OCI-LY7 (cell line): Measurements from ENCODE around the gene STK11IP.

Source experiments
- EZH2phosphoT487 ChIP-seq: fragments of 200-600 bp; sonication (generic); IDR thresholded peaks from 2 replicates; pipeline ENCODE4 v1.6.1; 2018; ENCODE audit warnings: low read depth, borderline replicate concordance, mild to moderate bottlenecking, mixed run types, antibody characterized with exemption, low read length, moderate library complexity, mixed read lengths
- TF ChIP-seq, protein P1 (sequence below): fragments of 200-600 bp; sonication (generic); conservative IDR thresholded peaks from 2 replicates; pipeline ENCODE4 v1.5.1; 2014; ENCODE audit warnings: mild to moderate bottlenecking, antibody characterized with exemption, low read length, moderate library complexity, mixed read lengths

- TF ChIP-seq, protein P1, sequence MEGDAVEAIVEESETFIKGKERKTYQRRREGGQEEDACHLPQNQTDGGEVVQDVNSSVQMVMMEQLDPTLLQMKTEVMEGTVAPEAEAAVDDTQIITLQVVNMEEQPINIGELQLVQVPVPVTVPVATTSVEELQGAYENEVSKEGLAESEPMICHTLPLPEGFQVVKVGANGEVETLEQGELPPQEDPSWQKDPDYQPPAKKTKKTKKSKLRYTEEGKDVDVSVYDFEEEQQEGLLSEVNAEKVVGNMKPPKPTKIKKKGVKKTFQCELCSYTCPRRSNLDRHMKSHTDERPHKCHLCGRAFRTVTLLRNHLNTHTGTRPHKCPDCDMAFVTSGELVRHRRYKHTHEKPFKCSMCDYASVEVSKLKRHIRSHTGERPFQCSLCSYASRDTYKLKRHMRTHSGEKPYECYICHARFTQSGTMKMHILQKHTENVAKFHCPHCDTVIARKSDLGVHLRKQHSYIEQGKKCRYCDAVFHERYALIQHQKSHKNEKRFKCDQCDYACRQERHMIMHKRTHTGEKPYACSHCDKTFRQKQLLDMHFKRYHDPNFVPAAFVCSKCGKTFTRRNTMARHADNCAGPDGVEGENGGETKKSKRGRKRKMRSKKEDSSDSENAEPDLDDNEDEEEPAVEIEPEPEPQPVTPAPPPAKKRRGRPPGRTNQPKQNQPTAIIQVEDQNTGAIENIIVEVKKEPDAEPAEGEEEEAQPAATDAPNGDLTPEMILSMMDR = no peak
- no peak for TF ChIP-seq EZH2phosphoT487
Observed at GRCh38 chr2:219625179-219625578, 27.5 kb downstream of the STK11IP start.
